HepG2 (cell line): Measurements from ENCODE around the gene FHL5. TPM values are rescaled to one million over a fixed set of nuclear protein-coding genes. Genes with fewer than 3 reads are reported as not detected.
A peak's percentile ranks its signal among the peaks of the same experiment; 100 is the strongest.

Experiments
- ASH2L ChIP-seq: fragments of 300-600, 200-600 bp; sonication (generic); IDR thresholded peaks from 2 replicates; pipeline ENCODE4 v1.7.0; 2017; ENCODE audit warnings: low read depth, mild to moderate bottlenecking, moderate library complexity, mixed read lengths, low read length; ENCODE audit not compliant: insufficient read length
- ATF7 ChIP-seq, 2 experiments: fragments of 450-650 bp in 1 of 2; sonication (generic) in 1 of 2; formaldehyde crosslinking in 1 of 2; IDR thresholded peaks; 2 replicates each; pipeline versions ENCODE4 v1.4.0 to v1.6.1; 2016 to 2020; ENCODE audit warnings: antibody characterized with exemption in 1 of 2, mild to moderate bottlenecking in 1 of 2, missing genetic modification reagents in 1 of 2
- BRD4 ChIP-seq: sonication (generic); formaldehyde crosslinking; IDR thresholded peaks from 2 replicates; pipeline ENCODE4 v1.4.0; 2020; ENCODE audit warnings: missing genetic modification reagents
- CCDC6 ChIP-seq: sonication (generic); formaldehyde crosslinking; IDR thresholded peaks from 2 replicates; pipeline ENCODE4 v1.8.1; 2022; ENCODE audit warnings: mild to moderate bottlenecking, missing genetic modification reagents, moderate library complexity
- EHMT2 ChIP-seq: fragments of 200-600 bp; sonication (generic); IDR thresholded peaks from 2 replicates; pipeline ENCODE4 v1.7.0; 2017; ENCODE audit warnings: antibody characterized with exemption, low read depth, low read length, borderline replicate concordance
- FOSL1 ChIP-seq: sonication (generic); formaldehyde crosslinking; IDR thresholded peaks from 2 replicates; pipeline ENCODE4 v1.9.0; 2021; ENCODE audit warnings: missing genetic modification reagents, borderline replicate concordance
- FOXJ3 ChIP-seq: sonication (generic); formaldehyde crosslinking; IDR thresholded peaks from 2 replicates; pipeline ENCODE4 v1.4.0; 2020; ENCODE audit warnings: missing genetic modification reagents, mild to moderate bottlenecking, borderline replicate concordance
- HHEX ChIP-seq: IDR thresholded peaks from 2 replicates; pipeline ENCODE4 v1.6.1; 2016; ENCODE audit warnings: control low read depth
- HIVEP1 ChIP-seq: sonication (generic); formaldehyde crosslinking; IDR thresholded peaks from 2 replicates; pipeline ENCODE4 v1.4.0; 2020; ENCODE audit warnings: mild to moderate bottlenecking, missing genetic modification reagents
- JUNB ChIP-seq: sonication (generic); formaldehyde crosslinking; IDR thresholded peaks from 2 replicates; pipeline ENCODE4 v1.8.0; 2022; ENCODE audit warnings: missing genetic modification reagents, mild to moderate bottlenecking, borderline replicate concordance
- NFKB2 ChIP-seq: sonication (generic); formaldehyde crosslinking; IDR thresholded peaks from 2 replicates; pipeline ENCODE4 v1.4.0; 2020; ENCODE audit warnings: missing genetic modification reagents, borderline replicate concordance
- NR2F1 ChIP-seq, 2 experiments: fragments of 450-650 bp in 1 of 2; formaldehyde crosslinking in 1 of 2; IDR thresholded peaks; 2 replicates each; pipeline versions ENCODE4 v1.5.0 to v1.6.1; 2016 to 2020; ENCODE audit warnings: mild to moderate bottlenecking in 1 of 2, missing compliant biosample characterization in 1 of 2, missing genetic modification reagents in 1 of 2, moderate library complexity in 1 of 2
- RFX3 ChIP-seq: IDR thresholded peaks from 2 replicates; pipeline ENCODE4 v1.6.1; 2016; ENCODE audit warnings: missing biosample characterization, missing genetic modification reagents
- RORA ChIP-seq: sonication (generic); formaldehyde crosslinking; IDR thresholded peaks from 2 replicates; pipeline ENCODE4 v1.5.0; 2020; ENCODE audit warnings: mild to moderate bottlenecking, missing genetic modification reagents, moderate library complexity
- SMAD1 ChIP-seq: sonication (generic); formaldehyde crosslinking; IDR thresholded peaks from 2 replicates; pipeline ENCODE4 v1.4.0; 2020; ENCODE audit warnings: missing genetic modification reagents, low read depth, mild to moderate bottlenecking, borderline replicate concordance
- TGIF2 ChIP-seq: IDR thresholded peaks from 2 replicates; pipeline ENCODE4 v1.6.1; 2016; ENCODE audit warnings: control low read depth, missing compliant biosample characterization
- ZKSCAN1 ChIP-seq: fragments of 150-350 bp; IDR thresholded peaks from 2 replicates; pipeline ENCODE4 v1.6.1; 2014; ENCODE audit warnings: low read length
- ZNF10 ChIP-seq: sonication (generic); formaldehyde crosslinking; IDR thresholded peaks from 2 replicates; pipeline ENCODE4 v1.4.0; 2020; ENCODE audit warnings: mild to moderate bottlenecking, low read depth, missing genetic modification reagents, borderline replicate concordance
- ZNF335 ChIP-seq: sonication (generic); formaldehyde crosslinking; IDR thresholded peaks from 2 replicates; pipeline ENCODE4 v1.4.0; 2020; ENCODE audit warnings: missing genetic modification reagents
- ZNF468 ChIP-seq: sonication (generic); formaldehyde crosslinking; IDR thresholded peaks from 2 replicates; pipeline ENCODE4 v1.8.0; 2022; ENCODE audit warnings: mild to moderate bottlenecking, moderate library complexity, missing genetic modification reagents
- ZNF567 ChIP-seq: sonication (generic); formaldehyde crosslinking; IDR thresholded peaks from 2 replicates; pipeline ENCODE4 v1.8.1; 2023; ENCODE audit warnings: mild to moderate bottlenecking, missing genetic modification reagents, borderline replicate concordance
- ZNF660 ChIP-seq: sonication (generic); formaldehyde crosslinking; IDR thresholded peaks from 2 replicates; pipeline ENCODE4 v1.5.1; 2020; ENCODE audit warnings: mild to moderate bottlenecking, low read depth, missing genetic modification reagents, borderline replicate concordance
- ZNF878 ChIP-seq: sonication (generic); formaldehyde crosslinking; IDR thresholded peaks from 2 replicates; pipeline ENCODE4 v1.8.1; 2023; ENCODE audit warnings: mild to moderate bottlenecking, missing genetic modification reagents, moderate library complexity
- ZSCAN9 ChIP-seq: IDR thresholded peaks from 2 replicates; pipeline ENCODE4 v1.6.1; 2016; ENCODE audit warnings: borderline replicate concordance
- ZZZ3 ChIP-seq: sonication (generic); formaldehyde crosslinking; IDR thresholded peaks from 2 replicates; pipeline ENCODE4 v1.4.0; 2020; ENCODE audit warnings: missing genetic modification reagents, mild to moderate bottlenecking, borderline replicate concordance
- polyA plus RNA-seq, 8 experiments: library from polyadenylated mRNA; depleted of rRNA in 3 of 8; stranded (reverse) in 7 of 8; unstranded in 1 of 8; fragments of >200 nt; fragmentation: Illumina TruSeq in 4 of 8; extraction: Trizol in 4 of 8; gene quantifications; 2 replicates each; pipeline versions ENCODE4 v1.2.1 to v1.2.3, GENCODE V29; 2011 to 2016; ENCODE audit warnings: low read depth in 4 of 8, missing spikeins in 1 of 8, mixed read lengths in 1 of 8; ENCODE audit not compliant: insufficient read depth in 1 of 8
- total RNA-seq, 5 experiments: library from RNA; depleted of rRNA; stranded (reverse); fragments of >200 nt; fragmentation: Illumina TruSeq; extraction: Trizol; gene quantifications; 2 replicates each; pipeline ENCODE4 v1.2.3, GENCODE V29; 2016; ENCODE audit warnings: low read depth in 1 of 5
- TF ChIP-seq, protein P1 (sequence below): sonication (generic); formaldehyde crosslinking; IDR thresholded peaks from 2 replicates; pipeline ENCODE4 v1.9.0; 2021; ENCODE audit warnings: missing genetic modification reagents, borderline replicate concordance
- TF ChIP-seq, protein P2 (sequence below): sonication (generic); formaldehyde crosslinking; IDR thresholded peaks from 2 replicates; pipeline ENCODE4 v1.9.0; 2021; ENCODE audit warnings: missing genetic modification reagents, borderline replicate concordance

Gene FHL5
- total and polyA plus RNA-seq, 2 of the 13 experiments (the other 11 are each of a cell fraction or from before 2014, with no cell fraction given): not detected

DNA sequence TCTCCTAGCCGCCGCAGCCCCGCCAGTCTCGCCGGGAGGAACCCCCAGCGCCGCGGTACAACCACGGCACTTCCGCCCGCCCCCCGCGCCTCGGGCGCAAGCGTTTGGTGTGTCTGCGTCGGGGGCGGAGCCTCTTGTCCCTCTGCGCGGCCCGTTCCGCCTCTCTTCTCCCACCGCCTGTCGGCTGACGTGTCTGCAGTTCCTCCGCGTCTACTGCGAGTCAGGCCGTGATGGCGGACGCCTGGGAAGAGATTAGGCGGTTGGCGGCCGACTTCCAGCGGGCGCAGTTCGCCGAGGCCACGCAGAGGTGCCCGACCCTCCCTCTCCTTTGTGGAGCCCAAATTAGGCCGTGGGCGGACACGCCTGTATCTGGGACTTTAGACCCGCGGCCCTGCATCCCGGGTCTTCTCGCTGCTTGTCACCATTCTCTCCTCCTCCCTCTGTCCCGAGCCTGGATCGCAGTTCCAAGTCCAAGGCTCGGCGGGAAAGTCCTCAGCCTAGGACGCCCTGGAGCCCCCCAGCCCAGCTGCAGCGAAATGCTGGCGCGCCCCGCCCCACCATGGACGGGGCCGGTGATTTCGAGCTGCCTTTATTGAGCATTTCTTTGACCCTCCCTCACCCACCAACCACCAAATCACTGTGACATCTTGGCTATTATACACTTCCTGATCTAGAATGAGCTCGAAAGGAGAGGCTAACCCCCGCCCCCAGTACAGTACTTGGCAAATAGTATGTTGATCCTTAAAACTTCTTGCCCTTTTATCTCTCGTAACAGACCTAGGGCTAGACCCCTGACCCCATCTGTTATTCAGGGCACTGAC lies 41.1 kb upstream of the FHL5 start, which contains the start of gene UFL1 (continued):
- TF ChIP-seq SMAD1 (CRISPR knock-in tag) (peak; percentile 60; the same call in 1 of the 2 replicates), ZNF660 (CRISPR knock-in tag) (no peak), HHEX (no peak), EHMT2 (no peak), BRD4 (CRISPR knock-in tag) (peak; percentile 82), ZZZ3 (CRISPR knock-in tag) (peak; percentile 79; the same call in 1 of the 2 replicates), NFKB2 (CRISPR knock-in tag) (peak; percentile 91), ZNF878 (peak; percentile 85; the same call in 1 of the 2 replicates), RORA (no peak), ZNF468 (CRISPR knock-in tag) (no peak), CCDC6 (peak; percentile 77), JUNB (no peak), ZNF567 (CRISPR knock-in tag) (no peak), HIVEP1 (CRISPR knock-in tag) (peak; percentile 87), FOXJ3 (peak; percentile 17; the same call in 1 of the 2 replicates), ZNF335 (peak; percentile 46; the same call in 1 of the 2 replicates), ASH2L (peak; percentile 93), ZSCAN9 (CRISPR knock-in tag) (0 out of 2 replicates have a peak, but pooled peaks have one; percentile 24), FOSL1 (CRISPR knock-in tag) (no peak), NR2F1 (CRISPR knock-in tag; IDR thresholded peaks at IDR 0.05) (peak in 1 of 2 experiments; percentile 15; a peak in 1 of 4 replicates), ZNF10 (no peak), ZKSCAN1 (0 out of 2 replicates have a peak, but pooled peaks have one; percentile 33), TGIF2 (CRISPR knock-in tag) (peak; percentile 53; the same call in 1 of the 2 replicates), ATF7 (IDR thresholded peaks at IDR 0.05) (no peak), ATF7 (CRISPR knock-in tag; IDR thresholded peaks at IDR 0.05) (no peak), RFX3 (CRISPR knock-in tag) (no peak)
- TF ChIP-seq, protein P1, sequence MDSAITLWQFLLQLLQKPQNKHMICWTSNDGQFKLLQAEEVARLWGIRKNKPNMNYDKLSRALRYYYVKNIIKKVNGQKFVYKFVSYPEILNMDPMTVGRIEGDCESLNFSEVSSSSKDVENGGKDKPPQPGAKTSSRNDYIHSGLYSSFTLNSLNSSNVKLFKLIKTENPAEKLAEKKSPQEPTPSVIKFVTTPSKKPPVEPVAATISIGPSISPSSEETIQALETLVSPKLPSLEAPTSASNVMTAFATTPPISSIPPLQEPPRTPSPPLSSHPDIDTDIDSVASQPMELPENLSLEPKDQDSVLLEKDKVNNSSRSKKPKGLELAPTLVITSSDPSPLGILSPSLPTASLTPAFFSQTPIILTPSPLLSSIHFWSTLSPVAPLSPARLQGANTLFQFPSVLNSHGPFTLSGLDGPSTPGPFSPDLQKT (CRISPR knock-in tag): no peak
- TF ChIP-seq, protein P2, sequence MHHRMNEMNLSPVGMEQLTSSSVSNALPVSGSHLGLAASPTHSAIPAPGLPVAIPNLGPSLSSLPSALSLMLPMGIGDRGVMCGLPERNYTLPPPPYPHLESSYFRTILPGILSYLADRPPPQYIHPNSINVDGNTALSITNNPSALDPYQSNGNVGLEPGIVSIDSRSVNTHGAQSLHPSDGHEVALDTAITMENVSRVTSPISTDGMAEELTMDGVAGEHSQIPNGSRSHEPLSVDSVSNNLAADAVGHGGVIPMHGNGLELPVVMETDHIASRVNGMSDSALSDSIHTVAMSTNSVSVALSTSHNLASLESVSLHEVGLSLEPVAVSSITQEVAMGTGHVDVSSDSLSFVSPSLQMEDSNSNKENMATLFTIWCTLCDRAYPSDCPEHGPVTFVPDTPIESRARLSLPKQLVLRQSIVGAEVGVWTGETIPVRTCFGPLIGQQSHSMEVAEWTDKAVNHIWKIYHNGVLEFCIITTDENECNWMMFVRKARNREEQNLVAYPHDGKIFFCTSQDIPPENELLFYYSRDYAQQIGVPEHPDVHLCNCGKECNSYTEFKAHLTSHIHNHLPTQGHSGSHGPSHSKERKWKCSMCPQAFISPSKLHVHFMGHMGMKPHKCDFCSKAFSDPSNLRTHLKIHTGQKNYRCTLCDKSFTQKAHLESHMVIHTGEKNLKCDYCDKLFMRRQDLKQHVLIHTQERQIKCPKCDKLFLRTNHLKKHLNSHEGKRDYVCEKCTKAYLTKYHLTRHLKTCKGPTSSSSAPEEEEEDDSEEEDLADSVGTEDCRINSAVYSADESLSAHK (CRISPR knock-in tag): no peak
